ENCODE measurements around the gene RAB11FIP4. TPM values are rescaled to one million over a fixed set of nuclear protein-coding genes. Genes with fewer than 3 reads are reported as not detected.

The RAB11FIP4 gene
- total and polyA plus RNA-seq, 10 of the 15 experiments (the other 5 are each of a cell fraction or from before 2014, with no cell fraction given), result 1.4 to 27.0 (median 17.6) TPM

DNA sequence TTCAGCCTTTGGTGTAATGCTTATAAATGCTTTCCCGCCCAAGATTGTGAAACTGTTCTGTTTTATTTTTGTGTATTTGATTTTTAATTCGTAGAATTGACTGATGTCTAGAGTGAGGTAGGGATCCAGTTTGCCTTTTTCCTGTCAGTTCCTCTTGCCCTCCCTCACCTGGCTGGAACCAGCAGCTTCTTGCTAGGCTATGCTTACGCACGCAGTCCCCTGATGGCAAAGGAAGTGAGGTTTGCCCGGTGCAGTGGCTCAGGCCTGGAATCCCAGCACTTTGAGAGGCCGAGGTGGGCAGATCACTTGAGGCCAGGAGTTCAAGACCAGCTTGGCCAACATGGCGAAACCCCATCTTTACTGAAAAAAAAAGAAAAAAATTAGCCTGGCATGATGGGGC is 51.9 kb downstream of the RAB11FIP4 start:
- POLR2A ChIA-PET, result no interaction called here

DNA sequence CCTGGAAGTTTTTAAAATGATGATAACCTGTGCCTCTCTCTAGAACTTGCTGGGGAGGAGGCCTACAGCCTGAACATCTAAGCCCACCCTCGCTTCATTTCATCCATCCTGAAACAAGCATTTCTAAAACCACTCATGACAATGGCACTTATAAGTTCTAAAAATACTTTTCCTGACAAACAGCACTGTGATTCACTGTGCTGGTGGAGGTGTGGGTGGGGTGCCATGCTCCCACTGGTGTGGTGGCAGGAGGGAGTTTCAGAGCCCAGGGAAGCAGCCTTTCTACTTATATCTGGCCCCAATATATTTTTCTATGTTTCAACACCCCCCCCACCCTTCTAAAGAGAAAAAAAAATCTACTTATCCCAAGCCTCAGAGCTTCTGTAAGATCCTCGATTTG is 52.6 kb downstream of the RAB11FIP4 start:
- TF ChIP-seq PAX5 (IDR thresholded peaks at IDR 0.05; ENCODE audit: borderline replicate concordance, low read depth, low read length) (no peak), FOS (IDR thresholded peaks at IDR 0.05; ENCODE audit: borderline replicate concordance, extremely low read depth, insufficient read length) (no peak)
- TF ChIP-seq, protein P1, sequence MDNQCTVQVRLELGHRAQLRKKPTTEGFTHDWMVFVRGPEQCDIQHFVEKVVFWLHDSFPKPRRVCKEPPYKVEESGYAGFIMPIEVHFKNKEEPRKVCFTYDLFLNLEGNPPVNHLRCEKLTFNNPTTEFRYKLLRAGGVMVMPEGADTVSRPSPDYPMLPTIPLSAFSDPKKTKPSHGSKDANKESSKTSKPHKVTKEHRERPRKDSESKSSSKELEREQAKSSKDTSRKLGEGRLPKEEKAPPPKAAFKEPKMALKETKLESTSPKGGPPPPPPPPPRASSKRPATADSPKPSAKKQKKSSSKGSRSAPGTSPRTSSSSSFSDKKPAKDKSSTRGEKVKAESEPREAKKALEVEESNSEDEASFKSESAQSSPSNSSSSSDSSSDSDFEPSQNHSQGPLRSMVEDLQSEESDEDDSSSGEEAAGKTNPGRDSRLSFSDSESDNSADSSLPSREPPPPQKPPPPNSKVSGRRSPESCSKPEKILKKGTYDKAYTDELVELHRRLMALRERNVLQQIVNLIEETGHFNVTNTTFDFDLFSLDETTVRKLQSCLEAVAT (IDR thresholded peaks at IDR 0.05), result no peak
- no peaks in the 10 kb centered on the region for H3K9me3 ChIP-seq (replicated peaks; ENCODE audit: control insufficient read depth, insufficient read depth, low read length)
- H2AFZ ChIP-seq (ENCODE audit: control insufficient read depth, low read depth, low read length), result no peak overlapping the region
- SMC1A ChIA-PET (ENCODE audit: uncharacterized antibody, unreplicated experiment), result interaction anchor here (0.9 kb wide), 1 partner anchor 89 kb away, joined by 3 read pairs; no protein-coding TSS in a partner anchor
- FAIRE-seq, result no peak
- ATAC-seq, result no peak
- no peak overlapping the region for H3K4me3 ChIP-seq
- H3K27ac ChIP-seq (ENCODE audit: control insufficient read depth, insufficient read depth), result no peak overlapping the region
- intact Hi-C loops (cut with micrococcal nuclease; ENCODE audit: unreplicated experiment), result no loop called here
- H3K4me2 ChIP-seq (ENCODE audit: control insufficient read depth, insufficient read depth), result no peak overlapping the region
- H3K27me3 ChIP-seq (replicated peaks in 1 of 2; ENCODE audit: control insufficient read depth in 2 of 2, insufficient read depth in 2 of 2, low read length in 1 of 2), result no peaks in the 10 kb centered on the region
- no TSS peak for BruUV-seq (replicated peaks)
- H3K79me2 ChIP-seq (ENCODE audit: control insufficient read depth, insufficient read depth, low read length), result no peaks in the 10 kb centered on the region
- 30% methylated on average over 2 of the region's 2 CpGs for WGBS (ENCODE audit: insufficient coverage, insufficient replicate concordance, low lambda C conversion rate, missing lambda C conversion rate)
- DNase-seq (ENCODE audit: low read depth, low spot score), result no peak
- H3K9ac ChIP-seq (ENCODE audit: control insufficient read depth, insufficient read depth, low read length), result no peak overlapping the region
- POLR2A ChIA-PET, result no interaction called here
- no peaks in the 10 kb centered on the region for H4K20me1 ChIP-seq (ENCODE audit: control insufficient read depth, insufficient read depth)
- RAD21 ChIA-PET (ENCODE audit: unreplicated experiment), result interaction anchor here (0.8 to 1.8 kb wide), 2 partner anchors 65 to 80 kb away, joined by 4 read pairs; no protein-coding TSS in a partner anchor
- no peaks in the 10 kb centered on the region for H3K4me1 ChIP-seq (ENCODE audit: control insufficient read depth, insufficient read depth, low read length)
- in situ Hi-C loops (cut with MboI), result loop anchor here (5.0 kb wide), 2 partner anchors 83 to 403 kb away; no protein-coding TSS in a partner anchor
- CTCF ChIA-PET, result interaction anchor here (0.6 to 1.3 kb wide), 4 partner anchors 73 to 397 kb away, joined by 3 to 10 read pairs (median 4); no protein-coding TSS in a partner anchor
- H3K36me3 ChIP-seq (ENCODE audit: control insufficient read depth in 2 of 2, insufficient read depth in 2 of 2, low read length in 1 of 2), result no peaks in the 10 kb centered on the region

More for the DNA sequence above, 51.9 kb downstream of the RAB11FIP4 start:
- H3K27ac ChIP-seq (ENCODE audit: control insufficient read depth, insufficient read depth), result no peak overlapping the region
- no TSS peak for BruUV-seq (replicated peaks)
- TF ChIP-seq GABPA (IDR thresholded peaks at IDR 0.05; ENCODE audit: low read depth), result no peak
- no peak for TF ChIP-seq NFIC (IDR thresholded peaks at IDR 0.05; ENCODE audit: low read depth, low read length)
- TF ChIP-seq PAX8 (IDR thresholded peaks at IDR 0.05), result no peak
- CTCF ChIA-PET, result interaction anchor here (0.6 kb wide), 1 partner anchor 398 kb away, joined by 3 read pairs; no protein-coding TSS in a partner anchor
- ATAC-seq (no peak), DNase-seq (ENCODE audit: low read depth, low spot score) (no peak), FAIRE-seq (no peak)
- intact Hi-C loops (cut with micrococcal nuclease; ENCODE audit: unreplicated experiment) (no loop called here), in situ Hi-C loops (cut with MboI) (loop anchor here (5.0 kb wide), 2 partner anchors 84 to 404 kb away; no protein-coding TSS in a partner anchor)
- RAD21 ChIA-PET (ENCODE audit: unreplicated experiment), result interaction anchor here (1.8 kb wide), 1 partner anchor 66 kb away, joined by 4 read pairs; no protein-coding TSS in a partner anchor
- no peaks in the 10 kb centered on the region for H3K36me3 ChIP-seq (ENCODE audit: control insufficient read depth in 2 of 2, insufficient read depth in 2 of 2, low read length in 1 of 2)
- H3K79me2 ChIP-seq (ENCODE audit: control insufficient read depth, insufficient read depth, low read length), result no peaks in the 10 kb centered on the region
- no peak overlapping the region for H3K4me3 ChIP-seq
- no peaks in the 10 kb centered on the region for H3K4me1 ChIP-seq (ENCODE audit: control insufficient read depth, insufficient read depth, low read length)
- WGBS (ENCODE audit: insufficient coverage, insufficient replicate concordance, low lambda C conversion rate, missing lambda C conversion rate), result 52% methylated on average over 7 of the region's 7 CpGs
- H2AFZ ChIP-seq (ENCODE audit: control insufficient read depth, low read depth, low read length), result no peak overlapping the region
- SMC1A ChIA-PET (ENCODE audit: uncharacterized antibody, unreplicated experiment), result interaction anchor here (0.6 to 1.4 kb wide), 3 partner anchors 49 to 443 kb away, joined by 3 read pairs; no protein-coding TSS in a partner anchor
- no peaks in the 10 kb centered on the region for H4K20me1 ChIP-seq (ENCODE audit: control insufficient read depth, insufficient read depth)
- no peaks in the 10 kb centered on the region for H3K9me3 ChIP-seq (replicated peaks; ENCODE audit: control insufficient read depth, insufficient read depth, low read length)
- H3K27me3 ChIP-seq (replicated peaks in 1 of 2; ENCODE audit: control insufficient read depth in 2 of 2, insufficient read depth in 2 of 2, low read length in 1 of 2), result no peaks in the 10 kb centered on the region
- H3K4me2 ChIP-seq (ENCODE audit: control insufficient read depth, insufficient read depth), result no peak overlapping the region
- H3K9ac ChIP-seq (ENCODE audit: control insufficient read depth, insufficient read depth, low read length), result no peak overlapping the region
